Stomach (tissue), 4 donors: Measurements from ENCODE around the gene AKAP5.

Experiments
- CTCF ChIP-seq, 7 experiments: fragments of 450-650 bp in 4 of 7; fragments of 200-600 bp in 3 of 7; sonication (generic) in 3 of 7; IDR thresholded peaks; one replicate each; pipeline ENCODE4 v1.5.1; 2016 to 2019; ENCODE audit warnings: antibody characterized with exemption in 7 of 7, control low read depth in 2 of 7, mild to moderate bottlenecking in 1 of 7
- EP300 ChIP-seq: sonication (generic); formaldehyde crosslinking; IDR thresholded peaks from one replicate; pipeline ENCODE4 v1.6.1; 2017; ENCODE audit warnings: antibody characterized with exemption
- POLR2A ChIP-seq, 4 donors: fragments of 450-650 bp; IDR thresholded peaks; one replicate each; pipeline ENCODE4 v1.6.1; 2016; ENCODE audit warnings: antibody characterized with exemption in 4 of 4, control low read depth in 2 of 4, mild to moderate bottlenecking in 1 of 4, moderate library complexity in 1 of 4

- no peak for TF ChIP-seq CTCF (IDR thresholded peaks at IDR 0.05)
- TF ChIP-seq POLR2A (IDR thresholded peaks at IDR 0.05) = no peak
- no peak for TF ChIP-seq EP300
Measured at GRCh38 chr14:64474698-64475097, 9.4 kb downstream of the AKAP5 start.
